HG02885 (cell line): ENCODE measurements around the gene ATP13A2.

Experiments used
- ATAC-seq: cut with Tn5 transposase; IDR thresholded peaks from one replicate; pipeline ENCODE4 v1.9.1; 2021; ENCODE audit warnings: mild to moderate bottlenecking; ENCODE audit not compliant: unreplicated experiment, poor library complexity

The ATP13A2 gene

GRCh38 chr1:17033481-17033880 is 21.8 kb upstream of the ATP13A2 start:
- ATAC-seq, result no peak

- no peak for ATAC-seq
Observed at GRCh38 chr1:17032741-17033140, 21.0 kb upstream of the ATP13A2 start.

GRCh38 chr1:17031436-17031835 is 19.7 kb upstream of the ATP13A2 start:
- no peak for ATAC-seq

- no peak for ATAC-seq
Observed at GRCh38 chr1:17030206-17030605, 18.5 kb upstream of the ATP13A2 start.

DNA sequence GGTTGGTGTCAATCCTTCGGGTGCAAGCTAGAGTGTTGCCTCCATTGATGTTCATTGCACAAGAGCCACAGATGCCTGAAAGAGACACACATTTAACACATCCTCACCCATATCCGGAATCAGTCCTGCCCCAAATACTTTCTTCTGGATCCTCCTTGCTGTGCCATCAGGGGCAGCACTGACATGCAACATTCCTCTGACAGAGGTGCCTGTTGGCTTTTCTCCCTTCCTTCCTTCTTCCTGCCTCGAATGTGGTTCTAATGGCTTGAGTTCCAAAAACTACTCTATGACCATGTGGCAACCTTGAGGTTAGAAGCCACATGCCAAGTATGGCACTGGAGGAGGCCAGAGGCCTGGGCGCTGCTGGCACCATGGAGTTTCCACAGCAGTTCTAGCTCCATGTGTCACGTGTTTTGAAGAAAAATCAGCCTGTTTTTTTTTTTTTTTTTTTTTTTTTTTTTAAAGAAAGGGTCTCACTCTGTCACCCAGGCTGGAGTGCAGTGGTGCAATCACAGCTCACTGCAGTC is 17.0 kb upstream of the ATP13A2 start:
- no peak for ATAC-seq

- no peak for ATAC-seq
Observed at GRCh38 chr1:17027900-17028299, 16.2 kb upstream of the ATP13A2 start.

DNA sequence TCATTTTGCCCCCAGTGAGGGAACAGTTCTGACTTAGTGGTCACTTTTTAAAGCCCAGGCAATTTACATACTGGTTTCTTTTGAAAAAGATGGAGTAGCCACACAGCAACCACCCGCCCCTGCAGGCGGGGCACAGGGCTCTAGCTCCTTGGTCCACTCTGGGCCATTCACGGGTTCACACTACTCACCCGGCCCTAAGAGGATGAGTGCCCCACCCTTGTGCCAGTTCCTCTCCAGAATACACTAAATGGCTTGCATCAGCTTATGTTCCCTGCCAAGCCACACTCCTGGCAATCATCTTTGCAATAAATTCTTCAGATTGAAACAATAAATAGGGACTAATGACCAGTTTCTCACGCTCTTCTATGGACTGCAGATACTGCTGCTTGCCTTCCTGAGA is 15.7 kb upstream of the ATP13A2 start:
- ATAC-seq, result no peak

DNA sequence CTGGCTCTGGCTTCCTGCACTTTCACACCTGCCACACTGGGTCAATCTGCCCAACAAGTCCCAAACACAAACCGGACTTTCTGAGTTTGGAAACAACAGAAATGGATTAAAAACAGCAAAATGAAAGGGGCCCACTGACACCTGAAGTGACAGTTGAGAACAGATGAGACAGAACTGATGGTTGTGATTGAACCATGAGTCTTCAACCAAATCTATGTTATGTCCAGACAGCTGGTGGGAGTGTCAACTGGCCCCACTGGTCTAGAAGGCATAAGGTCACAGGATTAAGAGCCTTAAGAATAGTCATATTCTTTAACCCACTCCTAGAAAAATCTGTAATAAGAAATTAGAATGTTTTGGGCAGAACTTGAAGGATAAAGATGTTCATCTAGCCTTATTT is 13.0 kb upstream of the ATP13A2 start:
- no peak for ATAC-seq

GRCh38 chr1:17023573-17023972 is 11.8 kb upstream of the ATP13A2 start:
- ATAC-seq, result no peak

DNA sequence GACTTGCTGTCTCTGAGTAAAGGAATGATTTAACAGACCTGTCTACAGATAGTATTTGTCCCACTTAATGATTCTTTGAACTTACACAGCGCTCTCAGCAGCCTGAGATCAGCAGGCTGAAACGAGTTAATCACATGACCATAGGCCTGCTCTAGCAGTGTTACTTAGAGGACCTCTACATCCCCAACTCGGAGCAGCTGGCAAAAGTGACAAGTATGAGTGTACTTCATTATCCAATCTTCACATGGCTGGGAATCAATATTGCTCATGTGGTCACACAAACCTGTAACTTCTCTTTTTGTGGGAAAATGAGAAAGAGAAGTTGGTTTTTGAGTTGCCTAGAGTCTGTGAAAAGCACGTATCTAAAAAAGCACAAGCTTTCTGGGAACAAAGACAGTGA is 11.4 kb upstream of the ATP13A2 start:
- ATAC-seq, result no peak

- ATAC-seq, result no peak
Observed at GRCh38 chr1:17021896-17022295, 10.2 kb upstream of the ATP13A2 start.

DNA sequence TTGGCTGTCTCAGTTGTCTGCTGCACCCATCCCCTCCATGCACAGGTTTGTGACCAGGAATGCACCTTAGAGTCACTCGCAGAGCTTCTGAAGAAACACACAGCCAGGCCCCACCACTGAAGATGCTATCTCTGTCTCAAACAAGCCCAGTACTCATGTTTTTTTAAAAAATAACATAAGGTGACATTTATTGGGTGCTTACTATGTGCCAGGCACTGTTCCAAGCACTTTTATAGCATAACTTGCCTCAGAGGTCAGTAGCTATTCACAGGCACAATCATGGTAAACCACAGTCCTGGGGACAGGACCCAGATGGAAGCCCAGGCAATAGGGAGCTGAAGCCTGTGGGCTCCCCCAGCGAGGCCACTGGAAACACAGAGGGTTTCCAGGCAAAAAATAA is 8.8 kb upstream of the ATP13A2 start:
- ATAC-seq, result no peak

DNA sequence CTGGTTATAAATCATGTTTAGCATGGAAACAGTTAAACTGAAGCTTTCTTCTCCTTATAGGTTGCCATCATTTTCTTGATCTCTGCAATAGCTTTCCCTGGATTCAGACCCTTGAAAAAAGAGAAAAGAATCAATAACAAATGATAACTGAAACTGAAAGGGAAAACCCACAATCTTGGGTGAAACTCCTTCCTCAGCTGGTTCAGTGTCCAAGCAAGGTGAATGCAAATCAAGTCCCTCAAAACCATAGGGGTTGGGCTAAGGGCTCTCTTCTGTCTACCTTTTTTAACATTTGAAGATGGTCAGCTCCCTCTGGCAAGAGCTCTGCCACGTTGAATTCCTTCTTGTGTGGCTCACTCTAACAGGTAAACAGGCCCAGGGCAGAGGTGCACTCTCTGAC is 7.1 kb upstream of the ATP13A2 start:
- ATAC-seq, result no peak

GRCh38 chr1:17017435-17017834 is 5.7 kb upstream of the ATP13A2 start:
- ATAC-seq, result no peak

DNA sequence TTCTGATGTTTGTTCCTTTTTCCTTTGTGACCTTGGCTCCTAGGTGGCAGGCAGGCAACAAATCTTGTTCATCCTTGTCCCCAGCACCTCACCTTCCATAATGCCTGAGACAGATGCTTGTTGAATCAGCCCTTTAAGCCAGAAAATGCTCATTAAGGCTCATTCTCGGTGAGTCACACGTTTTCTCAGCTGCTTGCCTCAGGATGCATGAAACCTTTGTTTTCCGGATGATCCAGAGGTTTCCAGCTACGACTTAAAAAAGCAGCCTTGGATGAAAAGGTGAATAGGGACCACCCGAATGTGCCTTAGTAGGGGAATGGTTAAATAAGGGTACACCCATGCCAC is 4.6 kb upstream of the ATP13A2 start:
- no peak for ATAC-seq

DNA sequence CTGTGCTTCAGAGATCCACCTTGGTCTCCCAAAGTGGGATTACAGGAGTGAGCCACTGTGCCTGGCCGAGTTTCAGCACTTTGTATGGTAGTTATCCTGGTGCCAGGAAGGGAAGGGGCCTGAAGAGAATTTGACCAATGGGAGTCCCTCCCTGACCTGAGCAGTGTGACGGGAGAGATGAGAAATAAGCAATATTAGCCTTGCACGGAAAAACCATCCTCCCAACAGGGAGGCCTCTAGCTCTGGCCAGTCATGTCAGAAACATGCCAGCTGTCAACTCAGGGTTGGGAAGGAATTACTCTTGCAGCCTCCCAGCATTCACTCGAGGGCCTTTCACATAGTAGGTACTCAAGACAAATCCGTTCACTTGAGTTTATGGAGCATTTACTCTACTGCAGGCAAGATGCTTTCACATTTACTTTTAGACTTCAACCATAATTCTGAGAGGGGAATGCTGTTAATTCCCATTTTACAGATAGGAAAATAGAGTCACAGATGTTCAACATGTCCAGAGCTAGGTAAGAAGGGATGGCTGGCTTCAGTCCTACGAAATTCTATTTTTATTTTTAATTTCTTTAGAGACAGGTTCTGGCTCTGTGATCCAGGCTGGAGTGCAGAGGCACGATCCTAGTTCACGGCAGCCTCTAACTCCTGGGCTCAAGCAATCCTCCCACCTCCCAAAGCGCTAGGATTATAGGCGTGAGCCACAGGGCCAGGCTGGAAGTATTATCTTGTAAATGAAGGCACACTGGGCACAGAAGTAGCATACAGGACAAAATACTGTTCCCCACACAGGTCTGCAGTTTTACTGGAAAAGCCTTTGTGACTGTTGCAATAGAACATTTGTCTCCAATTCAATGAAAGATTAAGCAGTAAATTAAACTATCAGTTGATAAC is 3.2 kb upstream of the ATP13A2 start:
- no peak for ATAC-seq

DNA sequence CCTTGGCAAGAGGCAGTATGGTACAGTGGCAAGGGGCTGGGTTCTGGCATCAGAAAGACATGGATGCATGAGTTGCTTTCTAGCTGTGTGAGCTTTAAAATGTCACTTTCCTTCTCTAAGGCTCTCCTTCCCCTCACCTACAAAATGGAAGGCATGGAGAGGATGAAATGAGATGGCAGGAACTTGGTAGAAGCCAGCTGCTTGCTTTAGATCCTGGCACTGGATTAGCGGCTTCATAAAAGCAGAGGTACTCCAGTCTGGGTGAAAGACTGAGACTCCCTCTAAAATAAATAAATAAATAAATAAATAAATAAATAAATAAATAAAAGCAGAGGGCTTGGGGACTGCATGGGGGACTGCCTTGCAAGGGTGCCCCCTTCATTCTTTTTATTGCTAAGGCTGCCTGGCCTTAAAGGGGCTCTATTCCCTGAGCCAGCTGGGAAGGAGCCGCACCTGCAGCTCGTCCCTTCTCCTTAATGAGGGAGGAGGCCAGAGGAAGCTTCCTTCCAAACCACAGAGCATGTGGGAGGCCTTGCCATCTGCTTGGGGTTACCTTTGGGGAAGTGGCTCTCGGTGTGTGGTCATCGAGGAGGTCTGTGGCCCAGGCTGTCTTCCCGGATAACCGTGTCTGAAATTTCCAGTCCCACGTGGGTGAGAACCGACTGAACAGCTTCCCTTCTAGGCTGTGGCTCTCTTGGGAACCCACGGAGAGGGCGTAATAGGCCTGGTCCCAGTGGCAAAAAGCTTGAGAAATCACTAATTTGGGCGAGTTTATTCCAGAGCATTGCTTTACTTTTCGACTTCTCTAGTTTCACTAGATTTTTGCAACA is 2.0 kb upstream of the ATP13A2 start:
- ATAC-seq, result no peak

- no peak for ATAC-seq
Observed at GRCh38 chr1:17012775-17013490, 1.2 kb upstream of the ATP13A2 start.

- ATAC-seq, result no peak
Observed at GRCh38 chr1:17011092-17011438, 663 bp downstream of the ATP13A2 start.

- ATAC-seq, result no peak
Observed at GRCh38 chr1:17009706-17010105, 2.0 kb downstream of the ATP13A2 start.
